ENCODE data around the gene YIF1A.

DNA sequence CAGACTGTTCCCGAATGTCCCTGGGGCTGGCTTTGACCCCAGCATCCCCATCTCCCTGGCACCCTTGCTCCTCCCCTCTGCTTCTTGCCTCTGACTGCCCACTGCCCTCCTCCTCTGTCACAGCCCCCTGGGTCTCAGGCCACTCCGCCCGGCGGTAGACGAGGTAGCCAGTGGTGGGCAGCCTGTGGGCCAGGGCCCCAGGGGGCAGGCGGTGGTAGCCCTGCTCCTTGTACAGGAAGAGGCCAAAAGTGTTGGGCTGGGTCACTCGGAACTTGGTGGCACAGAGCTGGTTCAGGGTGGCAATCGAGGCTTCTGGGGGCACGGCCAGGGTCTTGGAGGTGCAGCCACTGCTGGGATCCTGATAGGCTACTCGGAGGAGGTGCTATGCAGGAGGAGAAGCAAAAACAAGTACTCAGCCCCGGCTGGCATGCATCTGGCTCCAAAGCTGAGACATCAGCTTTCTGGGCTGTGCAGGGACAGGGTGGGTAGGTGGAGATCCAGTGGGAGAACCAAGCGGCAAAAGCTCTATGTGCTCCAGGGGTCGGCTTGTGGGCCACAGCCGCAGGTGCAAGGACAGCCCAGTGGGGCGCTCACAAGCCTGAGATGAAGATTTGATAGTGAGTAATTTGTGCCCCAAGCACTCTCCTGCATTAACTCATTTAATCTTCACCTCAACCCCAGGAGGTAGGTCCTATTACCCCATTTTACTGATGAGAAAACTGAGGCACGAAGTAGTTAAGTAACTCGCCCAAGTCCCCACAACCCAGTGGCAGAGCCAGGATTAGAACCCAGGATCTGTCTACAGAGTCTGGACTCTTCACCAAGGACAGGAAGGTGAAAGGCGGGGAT is 43.7 kb upstream of the YIF1A start:
- TF ChIP-seq, protein P1, sequence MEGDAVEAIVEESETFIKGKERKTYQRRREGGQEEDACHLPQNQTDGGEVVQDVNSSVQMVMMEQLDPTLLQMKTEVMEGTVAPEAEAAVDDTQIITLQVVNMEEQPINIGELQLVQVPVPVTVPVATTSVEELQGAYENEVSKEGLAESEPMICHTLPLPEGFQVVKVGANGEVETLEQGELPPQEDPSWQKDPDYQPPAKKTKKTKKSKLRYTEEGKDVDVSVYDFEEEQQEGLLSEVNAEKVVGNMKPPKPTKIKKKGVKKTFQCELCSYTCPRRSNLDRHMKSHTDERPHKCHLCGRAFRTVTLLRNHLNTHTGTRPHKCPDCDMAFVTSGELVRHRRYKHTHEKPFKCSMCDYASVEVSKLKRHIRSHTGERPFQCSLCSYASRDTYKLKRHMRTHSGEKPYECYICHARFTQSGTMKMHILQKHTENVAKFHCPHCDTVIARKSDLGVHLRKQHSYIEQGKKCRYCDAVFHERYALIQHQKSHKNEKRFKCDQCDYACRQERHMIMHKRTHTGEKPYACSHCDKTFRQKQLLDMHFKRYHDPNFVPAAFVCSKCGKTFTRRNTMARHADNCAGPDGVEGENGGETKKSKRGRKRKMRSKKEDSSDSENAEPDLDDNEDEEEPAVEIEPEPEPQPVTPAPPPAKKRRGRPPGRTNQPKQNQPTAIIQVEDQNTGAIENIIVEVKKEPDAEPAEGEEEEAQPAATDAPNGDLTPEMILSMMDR (IDR thresholded peaks at IDR 0.05) = no peak
- no peak for TF ChIP-seq POLR2A (IDR thresholded peaks at IDR 0.05)

All from lower leg skin (tissue), 3 donors.